Type B pancreatic cell (in vitro differentiated cells): Measurements from ENCODE around the gene UBL4A. TPM values are rescaled to one million over a fixed set of nuclear protein-coding genes. Genes with fewer than 3 reads are reported as not detected.

Experiments used
- DNase-seq: peaks from one replicate; pipeline ENCODE4 v3.0.0; 2021; ENCODE audit warnings: mixed read lengths; ENCODE audit not compliant: unreplicated experiment; ENCODE audit errors: extremely low spot score
- H3K27ac Mint-ChIP-seq: 2 replicates; pipeline ENCODE4 v1.8.0; 2021; ENCODE audit warnings: mild to moderate bottlenecking, mixed read lengths
- H3K27me3 Mint-ChIP-seq: 2 replicates; pipeline ENCODE4 v1.8.0; 2021; ENCODE audit warnings: mixed read lengths
- H3K36me3 Mint-ChIP-seq: 2 replicates; pipeline ENCODE4 v1.8.0; 2021; ENCODE audit warnings: mixed read lengths
- H3K4me1 Mint-ChIP-seq: one replicate; pipeline ENCODE4 v1.8.0; 2021; ENCODE audit warnings: mixed read lengths; ENCODE audit not compliant: unreplicated experiment
- H3K4me3 Mint-ChIP-seq: 2 replicates; pipeline ENCODE4 v1.8.0; 2021; ENCODE audit warnings: mild to moderate bottlenecking, mixed read lengths
- H3K9me3 Mint-ChIP-seq: 2 replicates; pipeline ENCODE4 v1.8.0; 2021; ENCODE audit warnings: mixed read lengths
- total RNA-seq: library from RNA; stranded (reverse); gene quantifications from 2 replicates; pipeline ENCODE4 v1.2.1, GENCODE V29; 2021; ENCODE audit warnings: low replicate concordance
- TF ChIP-seq, protein P1 (sequence below): fragments of 200-600 bp; sonication (generic); conservative IDR thresholded peaks from 2 replicates; pipeline ENCODE4 v1.5.0; 2021; ENCODE audit warnings: antibody characterized with exemption, mild to moderate bottlenecking

UBL4A gene
- total RNA-seq, 1 donor from 2014 or later = 23.3 TPM

DNA sequence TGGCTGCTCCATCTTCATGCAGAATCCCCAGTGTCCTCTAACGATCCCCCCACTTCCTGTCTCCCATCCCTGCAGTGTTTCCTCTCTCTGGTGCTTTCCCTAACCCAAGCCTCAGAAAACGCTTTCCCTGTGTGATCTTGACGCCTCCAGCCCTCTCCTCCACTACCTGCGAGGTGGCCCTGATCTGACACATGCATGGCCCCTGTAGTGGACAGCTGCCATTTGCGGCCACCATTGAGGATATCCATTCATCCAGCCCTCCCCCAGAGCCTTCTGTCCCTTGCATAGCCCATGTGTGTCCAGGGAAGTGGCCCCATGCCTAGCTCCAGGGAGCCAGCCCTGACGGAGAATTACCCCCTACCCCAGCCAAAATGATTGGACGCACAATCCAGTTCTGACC lies 3.1 kb downstream of the UBL4A start:
- Mint-ChIP-seq H3K36me3 (no peaks in the 10 kb centered on the region), H3K4me3 (no peak overlapping the region), H3K27me3 (no peaks in the 10 kb centered on the region), H3K4me1 (no peaks in the 10 kb centered on the region), H3K9me3 (no peaks in the 10 kb centered on the region), H3K27ac (no peak overlapping the region)
- DNase-seq = no peak
- TF ChIP-seq, protein P1, sequence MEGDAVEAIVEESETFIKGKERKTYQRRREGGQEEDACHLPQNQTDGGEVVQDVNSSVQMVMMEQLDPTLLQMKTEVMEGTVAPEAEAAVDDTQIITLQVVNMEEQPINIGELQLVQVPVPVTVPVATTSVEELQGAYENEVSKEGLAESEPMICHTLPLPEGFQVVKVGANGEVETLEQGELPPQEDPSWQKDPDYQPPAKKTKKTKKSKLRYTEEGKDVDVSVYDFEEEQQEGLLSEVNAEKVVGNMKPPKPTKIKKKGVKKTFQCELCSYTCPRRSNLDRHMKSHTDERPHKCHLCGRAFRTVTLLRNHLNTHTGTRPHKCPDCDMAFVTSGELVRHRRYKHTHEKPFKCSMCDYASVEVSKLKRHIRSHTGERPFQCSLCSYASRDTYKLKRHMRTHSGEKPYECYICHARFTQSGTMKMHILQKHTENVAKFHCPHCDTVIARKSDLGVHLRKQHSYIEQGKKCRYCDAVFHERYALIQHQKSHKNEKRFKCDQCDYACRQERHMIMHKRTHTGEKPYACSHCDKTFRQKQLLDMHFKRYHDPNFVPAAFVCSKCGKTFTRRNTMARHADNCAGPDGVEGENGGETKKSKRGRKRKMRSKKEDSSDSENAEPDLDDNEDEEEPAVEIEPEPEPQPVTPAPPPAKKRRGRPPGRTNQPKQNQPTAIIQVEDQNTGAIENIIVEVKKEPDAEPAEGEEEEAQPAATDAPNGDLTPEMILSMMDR = no peak

DNA sequence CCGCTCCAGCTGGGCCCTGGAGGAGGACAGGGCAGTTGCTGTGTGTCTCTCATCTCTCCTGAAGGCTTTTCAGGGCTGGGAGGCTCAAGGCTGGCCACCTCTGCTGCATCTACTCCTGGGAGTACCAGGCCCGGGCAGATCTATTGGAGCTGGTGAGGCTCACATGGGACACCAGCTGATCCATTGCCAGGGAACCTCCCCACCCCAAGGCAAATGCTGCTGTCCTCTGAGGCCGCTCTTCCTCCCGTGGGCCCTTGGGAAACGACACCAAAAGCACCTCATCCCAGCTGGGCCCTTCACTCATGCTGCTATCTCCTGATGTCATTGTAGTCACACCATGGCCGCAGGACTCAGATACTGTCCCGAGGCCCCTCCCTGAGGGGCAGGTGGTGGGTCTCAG lies 3.6 kb downstream of the UBL4A start:
- DNase-seq = no peak
- Mint-ChIP-seq H3K9me3 (no peaks in the 10 kb centered on the region), H3K4me3 (no peak overlapping the region), H3K27me3 (no peaks in the 10 kb centered on the region), H3K36me3 (no peaks in the 10 kb centered on the region), H3K27ac (no peak overlapping the region), H3K4me1 (no peaks in the 10 kb centered on the region)
- TF ChIP-seq, protein P1 = no peak

DNA sequence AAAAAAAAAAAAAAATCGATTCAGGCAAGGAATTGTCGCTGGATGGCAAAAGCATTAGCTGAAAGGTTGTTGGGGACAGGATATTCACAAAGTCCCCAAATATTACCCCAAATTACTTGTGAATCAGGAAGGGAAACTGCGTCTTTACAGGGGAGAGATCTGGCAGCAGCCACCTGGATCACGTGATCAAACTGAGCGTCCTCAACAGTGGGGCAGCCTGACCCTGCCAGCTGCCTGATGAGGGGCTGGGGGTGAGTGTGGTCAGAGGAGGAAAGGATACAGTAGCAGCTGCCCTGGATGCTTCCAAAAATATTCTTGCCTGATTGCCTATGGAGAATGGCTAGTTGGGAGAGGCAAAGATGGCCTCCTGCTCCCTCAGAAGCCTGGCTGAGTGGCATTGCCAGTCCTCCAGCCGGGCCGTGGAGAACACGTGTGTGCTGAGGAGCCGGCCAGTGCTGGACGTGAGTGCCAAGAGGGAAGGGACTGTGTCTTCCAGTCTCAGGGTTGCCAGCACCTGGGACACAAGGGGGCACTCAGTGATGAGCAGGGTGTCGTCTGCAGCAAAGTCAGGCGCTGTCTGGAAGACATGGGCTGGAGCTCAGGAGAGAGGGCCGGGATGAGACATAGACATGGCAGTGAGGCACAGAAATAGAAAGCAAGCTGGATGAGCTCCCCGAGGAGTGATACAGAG lies 4.4 kb downstream of the UBL4A start:
- Mint-ChIP-seq H3K36me3 (no peaks in the 10 kb centered on the region), H3K9me3 (no peaks in the 10 kb centered on the region), H3K4me1 (no peaks in the 10 kb centered on the region), H3K27me3 (no peaks in the 10 kb centered on the region), H3K4me3 (peak overlapping the region; percentile 47), H3K27ac (no peak overlapping the region)
- TF ChIP-seq, protein P1 = no peak
- DNase-seq = no peak

DNA sequence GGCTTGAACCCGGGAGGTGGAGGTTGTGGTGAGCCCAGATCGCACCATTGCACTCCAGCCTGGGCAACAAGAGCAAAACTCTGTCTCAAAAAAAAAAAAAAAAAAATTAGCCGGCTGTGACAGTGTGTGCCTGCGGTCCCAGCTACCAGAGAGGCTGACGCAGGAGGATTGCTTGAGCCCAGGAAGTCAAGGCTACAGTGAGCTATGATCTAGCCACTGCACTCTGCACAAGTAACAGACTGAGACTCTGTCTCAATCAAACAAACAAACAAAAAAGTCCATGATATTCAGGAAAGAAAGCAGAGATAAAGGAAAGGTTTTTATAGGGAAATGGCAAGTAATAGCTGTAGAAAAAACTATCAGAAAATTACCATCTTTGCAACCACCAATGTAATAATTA lies 5.2 kb downstream of the UBL4A start:
- peak overlapping the region; percentile 41 for H3K4me3 Mint-ChIP-seq
- no peaks in the 10 kb centered on the region for H3K36me3 Mint-ChIP-seq
- H3K9me3 Mint-ChIP-seq = no peaks in the 10 kb centered on the region
- H3K4me1 Mint-ChIP-seq = no peaks in the 10 kb centered on the region
- DNase-seq = no peak
- H3K27ac Mint-ChIP-seq = no peak overlapping the region
- TF ChIP-seq, protein P1 = no peak
- H3K27me3 Mint-ChIP-seq = no peaks in the 10 kb centered on the region

DNA sequence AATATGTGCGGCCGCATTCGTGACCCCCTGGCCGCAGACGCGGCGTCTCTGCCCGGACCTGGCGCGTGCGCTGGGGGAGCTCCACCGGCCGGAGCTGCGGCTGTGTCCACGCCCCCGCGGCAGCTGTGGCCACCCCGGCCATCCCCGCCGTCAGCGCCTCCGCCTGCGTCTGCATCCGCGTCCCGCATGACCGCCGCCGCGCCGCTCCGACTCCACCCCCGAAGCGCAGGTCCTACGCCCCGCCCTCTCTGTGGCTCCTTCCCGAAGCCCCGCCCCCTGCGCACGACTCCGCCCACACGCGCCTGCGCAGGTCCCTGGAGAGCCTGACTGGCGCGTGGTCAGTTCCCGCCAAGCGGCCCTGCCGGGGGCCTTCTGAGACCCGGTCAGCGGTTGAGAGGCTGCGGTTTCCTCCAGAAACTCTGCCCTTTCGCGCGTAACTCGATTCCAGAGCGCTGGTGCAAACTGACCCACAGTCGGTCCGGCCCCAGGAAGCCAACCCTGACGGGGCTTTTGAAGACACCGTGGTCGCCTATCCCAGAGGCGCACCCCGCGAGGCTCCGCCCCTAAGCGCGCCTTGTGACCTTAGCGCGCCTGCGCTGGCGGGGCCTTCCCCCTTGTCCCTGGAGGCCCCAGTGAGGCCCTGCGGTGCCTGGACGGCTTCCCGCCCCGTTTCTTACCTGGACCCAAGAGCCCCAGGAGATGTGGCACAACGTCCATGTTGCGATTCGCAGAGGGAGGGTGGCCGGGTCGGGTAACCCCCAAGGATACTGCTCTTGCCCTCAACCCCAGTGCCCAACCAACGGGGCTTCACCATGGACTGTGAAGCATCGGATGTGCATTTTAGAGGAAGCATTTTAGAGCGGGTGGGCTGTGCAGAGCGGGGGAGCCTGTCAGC lies 7.4 kb downstream of the UBL4A start, which contains the start of gene LAGE3:
Gene LAGE3, minus strand, starts transcription at position 554 of the 895 bp plus-strand sequence. Its CDS starts 366 bp downstream, at position 188.
- Mint-ChIP-seq H3K9me3 (no peaks in the 10 kb centered on the region), H3K27ac (peak within 1 kb of the TSS; percentile 50), H3K4me1 (no peaks in the 10 kb centered on the region), H3K27me3 (no peaks in the 10 kb centered on the region), H3K36me3 (no peaks in the 10 kb centered on the region), H3K4me3 (peak within 1 kb of the TSS; percentile 82)
- peak; percentile 94 for DNase-seq
- TF ChIP-seq, protein P1 = no peak
